Measurements from ENCODE around the gene PRIMA1.

The PRIMA1 gene

GRCh38 chr14:93747560-93747959 lies 40.7 kb downstream of the PRIMA1 start:
- no peak overlapping the region for H3K27ac ChIP-seq (ENCODE audit: low read depth, low read length)
- H3K9me2 ChIP-seq (replicated peaks; ENCODE audit: control insufficient read depth, low read length), result no peaks in the 10 kb centered on the region
- no peaks in the 10 kb centered on the region for H3K79me2 ChIP-seq (ENCODE audit: control insufficient read depth, low read length)
- H3K36me3 ChIP-seq (ENCODE audit: control insufficient read depth, low read length), result no peaks in the 10 kb centered on the region
- H3K9me3 ChIP-seq (ENCODE audit: control insufficient read depth, insufficient read depth, low read length), result no peaks in the 10 kb centered on the region
- H3K4me2 ChIP-seq (ENCODE audit: low read length), result no peak overlapping the region
- H3F3A ChIP-seq (ENCODE audit: control insufficient read depth, insufficient read depth), result no peaks in the 10 kb centered on the region
- no peak overlapping the region for H3K4me3 ChIP-seq (ENCODE audit: low read length)
- H3K27me3 ChIP-seq (ENCODE audit: control insufficient read depth, low read length), result no peaks in the 10 kb centered on the region
- H3K4me1 ChIP-seq (ENCODE audit: control insufficient read depth, low read length), result no peaks in the 10 kb centered on the region
- TF ChIP-seq, protein P1, sequence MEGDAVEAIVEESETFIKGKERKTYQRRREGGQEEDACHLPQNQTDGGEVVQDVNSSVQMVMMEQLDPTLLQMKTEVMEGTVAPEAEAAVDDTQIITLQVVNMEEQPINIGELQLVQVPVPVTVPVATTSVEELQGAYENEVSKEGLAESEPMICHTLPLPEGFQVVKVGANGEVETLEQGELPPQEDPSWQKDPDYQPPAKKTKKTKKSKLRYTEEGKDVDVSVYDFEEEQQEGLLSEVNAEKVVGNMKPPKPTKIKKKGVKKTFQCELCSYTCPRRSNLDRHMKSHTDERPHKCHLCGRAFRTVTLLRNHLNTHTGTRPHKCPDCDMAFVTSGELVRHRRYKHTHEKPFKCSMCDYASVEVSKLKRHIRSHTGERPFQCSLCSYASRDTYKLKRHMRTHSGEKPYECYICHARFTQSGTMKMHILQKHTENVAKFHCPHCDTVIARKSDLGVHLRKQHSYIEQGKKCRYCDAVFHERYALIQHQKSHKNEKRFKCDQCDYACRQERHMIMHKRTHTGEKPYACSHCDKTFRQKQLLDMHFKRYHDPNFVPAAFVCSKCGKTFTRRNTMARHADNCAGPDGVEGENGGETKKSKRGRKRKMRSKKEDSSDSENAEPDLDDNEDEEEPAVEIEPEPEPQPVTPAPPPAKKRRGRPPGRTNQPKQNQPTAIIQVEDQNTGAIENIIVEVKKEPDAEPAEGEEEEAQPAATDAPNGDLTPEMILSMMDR (IDR thresholded peaks at IDR 0.05; ENCODE audit: low read depth, low read length, poor library complexity, severe bottlenecking), result no peak
- no peak for TF ChIP-seq EZH2phosphoT487 (IDR thresholded peaks at IDR 0.05; ENCODE audit: borderline replicate concordance, low read length)
- H4K20me1 ChIP-seq (ENCODE audit: control insufficient read depth, insufficient read depth, low read depth, low read length), result no peaks in the 10 kb centered on the region

GRCh38 chr14:93747102-93747501 lies 41.2 kb downstream of the PRIMA1 start:
- Histone ChIP-seq H3K27me3 (ENCODE audit: control insufficient read depth, low read length) (no peaks in the 10 kb centered on the region), H3K4me1 (ENCODE audit: control insufficient read depth, low read length) (no peaks in the 10 kb centered on the region), H3K4me2 (ENCODE audit: low read length) (no peak overlapping the region), H3K9me3 (ENCODE audit: control insufficient read depth, insufficient read depth, low read length) (no peaks in the 10 kb centered on the region), H3K79me2 (ENCODE audit: control insufficient read depth, low read length) (no peaks in the 10 kb centered on the region), H3K9me2 (replicated peaks; ENCODE audit: control insufficient read depth, low read length) (no peaks in the 10 kb centered on the region), H4K20me1 (ENCODE audit: control insufficient read depth, insufficient read depth, low read depth, low read length) (no peaks in the 10 kb centered on the region), H3K4me3 (ENCODE audit: low read length) (no peak overlapping the region), H3K27ac (ENCODE audit: low read depth, low read length) (no peak overlapping the region), H3K36me3 (ENCODE audit: control insufficient read depth, low read length) (no peaks in the 10 kb centered on the region), H3F3A (ENCODE audit: control insufficient read depth, insufficient read depth) (no peaks in the 10 kb centered on the region)
- no peak for TF ChIP-seq EZH2phosphoT487 (IDR thresholded peaks at IDR 0.05; ENCODE audit: borderline replicate concordance, low read length)
- TF ChIP-seq, protein P1 (IDR thresholded peaks at IDR 0.05; ENCODE audit: low read depth, low read length, poor library complexity, severe bottlenecking), result no peak

DNA sequence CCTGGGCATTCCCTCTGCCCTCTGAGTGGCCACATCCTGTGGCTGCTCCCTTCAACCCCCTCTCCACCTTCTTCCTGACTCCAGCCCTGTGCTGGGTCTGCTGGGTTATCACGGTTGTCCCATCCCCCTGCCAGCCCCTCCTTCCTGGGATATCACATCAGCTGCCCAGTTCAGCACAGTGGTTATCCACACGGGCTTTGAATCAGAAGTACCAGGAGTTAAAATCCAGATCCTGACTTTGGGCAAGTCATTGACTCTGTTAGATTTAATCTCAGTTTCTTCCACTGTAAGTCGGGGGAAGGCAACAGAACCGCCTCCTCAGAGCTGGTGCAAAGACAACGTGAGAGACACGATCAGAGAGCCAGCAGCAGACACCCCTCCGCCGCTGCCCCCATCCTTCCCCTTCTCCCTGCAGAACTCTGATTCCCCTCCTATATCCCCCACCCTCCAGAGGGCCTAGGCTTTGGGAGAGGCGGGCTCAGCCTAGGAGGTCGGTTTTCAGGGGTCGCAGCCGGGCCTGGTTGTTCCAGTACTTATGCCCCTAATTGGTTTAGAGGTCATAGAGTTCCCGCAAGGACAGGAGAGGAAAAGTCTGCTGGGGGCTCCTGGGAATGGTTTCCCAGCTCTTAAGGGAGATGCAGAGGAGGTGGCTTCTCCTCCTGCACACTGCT lies 42.5 kb downstream of the PRIMA1 start:
- Histone ChIP-seq H3F3A (ENCODE audit: control insufficient read depth, insufficient read depth) (no peaks in the 10 kb centered on the region), H3K4me1 (ENCODE audit: control insufficient read depth, low read length) (no peaks in the 10 kb centered on the region), H3K36me3 (ENCODE audit: control insufficient read depth, low read length) (no peaks in the 10 kb centered on the region), H3K4me2 (ENCODE audit: low read length) (no peak overlapping the region), H3K27me3 (ENCODE audit: control insufficient read depth, low read length) (no peaks in the 10 kb centered on the region), H3K9me2 (replicated peaks; ENCODE audit: control insufficient read depth, low read length) (no peaks in the 10 kb centered on the region), H3K79me2 (ENCODE audit: control insufficient read depth, low read length) (no peaks in the 10 kb centered on the region), H3K9me3 (ENCODE audit: control insufficient read depth, insufficient read depth, low read length) (no peaks in the 10 kb centered on the region), H3K27ac (ENCODE audit: low read depth, low read length) (no peak overlapping the region), H3K4me3 (ENCODE audit: low read length) (no peak overlapping the region), H4K20me1 (ENCODE audit: control insufficient read depth, insufficient read depth, low read depth, low read length) (no peaks in the 10 kb centered on the region)
- TF ChIP-seq EZH2phosphoT487 (IDR thresholded peaks at IDR 0.05; ENCODE audit: borderline replicate concordance, low read length), result no peak
- TF ChIP-seq, protein P1 (IDR thresholded peaks at IDR 0.05; ENCODE audit: low read depth, low read length, poor library complexity, severe bottlenecking), result no peak
